GM18909 (cell line): ENCODE measurements around the gene GHRH.

ENCODE experiments used
- ATAC-seq: cut with Tn5 transposase; IDR thresholded peaks from one replicate; pipeline ENCODE4 v1.9.1; 2021; ENCODE audit warnings: mild to moderate bottlenecking; ENCODE audit not compliant: unreplicated experiment, poor library complexity

Gene GHRH

GRCh38 chr20:37219751-37220668 is 41.6 kb downstream of the GHRH start:
- ATAC-seq = no peak

DNA sequence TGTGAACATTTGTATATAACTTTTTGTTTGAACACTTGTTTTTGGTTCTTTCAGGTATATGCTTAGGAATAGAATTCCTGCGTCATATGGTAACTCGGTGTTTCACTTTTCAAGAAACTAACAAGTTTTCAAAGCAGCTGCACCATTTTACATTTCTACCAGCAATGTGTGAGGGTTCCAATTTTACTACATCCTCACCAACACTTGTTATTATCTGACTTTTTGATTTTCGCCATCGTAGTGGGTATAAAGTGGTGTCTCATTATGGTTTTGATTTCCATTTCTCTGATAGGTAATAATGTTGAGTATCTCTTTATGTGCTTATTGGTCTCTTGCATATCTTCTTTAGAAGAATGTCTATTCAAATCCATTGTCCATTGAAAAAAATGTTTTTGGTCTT is 42.6 kb downstream of the GHRH start:
- no peak for ATAC-seq

GRCh38 chr20:37218441-37218840 is 43.2 kb downstream of the GHRH start:
- ATAC-seq = no peak

DNA sequence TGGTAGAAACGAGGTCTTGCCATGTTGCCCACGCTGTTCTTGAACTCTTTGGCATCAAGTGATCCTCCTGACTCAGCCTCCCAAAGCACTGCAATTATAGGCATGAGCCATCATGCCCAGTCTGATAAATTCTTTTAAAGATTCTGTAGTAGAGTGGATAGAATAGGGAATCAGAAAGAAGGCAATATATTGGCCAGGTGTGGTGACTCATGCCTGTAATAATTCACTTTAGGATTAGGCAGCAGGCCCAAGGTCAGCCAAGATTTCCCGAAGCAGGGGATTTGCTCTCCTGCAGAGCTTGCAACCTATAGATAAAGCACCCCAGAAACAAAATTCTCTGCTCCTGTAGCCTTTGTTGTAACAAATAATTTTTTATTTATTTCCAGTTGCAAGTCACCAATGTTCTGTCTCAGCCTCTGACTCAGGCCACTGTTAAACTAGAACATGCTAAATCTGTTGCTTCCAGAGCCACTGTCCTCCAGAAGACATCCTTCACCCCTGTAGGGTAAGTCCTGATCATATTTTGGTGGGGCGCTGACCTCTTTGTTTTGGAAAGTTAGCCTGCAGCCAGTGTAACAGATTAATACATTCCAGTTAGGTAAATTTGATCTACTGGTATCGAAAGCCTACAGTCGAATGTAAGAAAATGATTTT is 51.8 kb downstream of the GHRH start:
- no peak for ATAC-seq

DNA sequence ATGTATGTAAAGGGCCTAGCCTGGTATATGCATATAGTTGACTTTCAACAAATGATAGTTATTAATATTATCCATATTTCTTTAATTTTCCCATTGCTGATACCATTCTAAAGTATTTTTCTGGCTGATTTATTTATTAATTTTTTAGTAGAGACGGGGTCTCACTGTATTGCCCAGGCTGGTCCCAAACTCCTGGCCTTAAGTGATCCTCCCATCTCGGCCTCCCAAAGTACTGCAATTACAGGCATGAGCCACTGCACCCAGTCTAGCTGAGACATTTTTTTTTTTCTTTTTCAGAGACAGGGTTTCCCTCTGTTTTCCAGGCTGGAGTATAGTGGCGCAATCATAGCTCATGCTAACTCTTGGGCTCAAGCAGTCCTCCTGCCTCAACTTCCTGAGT is 52.4 kb downstream of the GHRH start:
- ATAC-seq = no peak

DNA sequence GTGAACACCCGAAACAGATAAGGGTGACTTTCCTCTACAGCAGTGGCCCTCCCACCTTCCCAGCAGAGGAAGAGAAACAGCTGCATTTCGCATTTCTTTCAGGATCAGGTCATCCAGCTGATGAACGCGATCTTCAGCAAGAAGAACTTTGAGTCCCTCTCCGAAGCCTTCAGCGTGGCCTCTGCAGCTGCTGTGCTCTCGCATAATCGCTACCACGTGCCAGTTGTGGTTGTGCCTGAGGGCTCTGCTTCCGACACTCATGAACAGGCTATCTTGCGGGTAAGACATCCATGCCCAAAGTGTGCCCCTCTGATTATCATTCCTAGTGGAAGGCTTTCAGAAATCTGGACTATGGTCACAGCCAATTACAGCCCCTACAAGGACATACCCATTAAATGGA is 54.4 kb downstream of the GHRH start:
- ATAC-seq = no peak

GRCh38 chr20:37205794-37206193 is 55.8 kb downstream of the GHRH start:
- ATAC-seq = no peak

DNA sequence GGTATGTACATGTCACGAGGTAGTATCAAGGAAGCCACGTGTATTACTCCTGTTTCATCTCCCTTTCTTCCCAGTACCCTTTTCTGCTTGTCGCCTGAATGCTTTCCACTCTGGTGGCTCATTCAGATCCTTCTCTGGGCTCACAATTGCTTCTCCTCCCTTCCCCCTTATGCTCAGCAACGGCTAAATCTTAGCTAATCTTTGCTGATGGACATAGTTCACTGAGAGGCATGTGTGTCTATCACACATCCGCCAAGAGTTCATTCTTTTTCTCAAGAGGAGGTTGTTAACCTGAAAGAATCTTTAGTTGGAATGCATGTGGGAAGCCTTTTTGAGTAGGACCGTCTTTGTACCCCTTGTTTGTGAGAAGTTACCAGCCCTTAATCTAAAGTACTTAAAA is 56.5 kb downstream of the GHRH start:
- no peak for ATAC-seq

DNA sequence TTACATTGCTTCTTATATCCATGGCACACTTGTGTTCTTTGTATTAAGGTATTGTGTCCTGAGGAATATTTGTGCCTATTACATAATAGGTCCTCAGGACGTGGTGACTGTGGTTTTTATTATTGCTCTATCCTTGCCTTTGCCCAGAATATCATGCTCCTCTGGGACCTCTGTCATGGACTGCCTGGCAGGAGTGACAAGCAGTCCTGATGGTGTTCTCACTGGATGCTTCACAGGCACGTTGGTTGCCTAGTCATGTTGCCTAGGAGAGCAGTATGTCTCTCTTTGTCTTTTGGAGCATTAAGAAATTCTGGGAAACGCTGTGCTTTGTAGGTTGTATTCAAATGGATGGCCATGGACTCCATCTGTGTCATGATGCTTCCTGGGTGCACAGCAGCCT is 57.6 kb downstream of the GHRH start:
- no peak for ATAC-seq

- no peak for ATAC-seq
These were observed 59.2 kb downstream of the GHRH start for GRCh38 chr20:37202267-37202943.

DNA sequence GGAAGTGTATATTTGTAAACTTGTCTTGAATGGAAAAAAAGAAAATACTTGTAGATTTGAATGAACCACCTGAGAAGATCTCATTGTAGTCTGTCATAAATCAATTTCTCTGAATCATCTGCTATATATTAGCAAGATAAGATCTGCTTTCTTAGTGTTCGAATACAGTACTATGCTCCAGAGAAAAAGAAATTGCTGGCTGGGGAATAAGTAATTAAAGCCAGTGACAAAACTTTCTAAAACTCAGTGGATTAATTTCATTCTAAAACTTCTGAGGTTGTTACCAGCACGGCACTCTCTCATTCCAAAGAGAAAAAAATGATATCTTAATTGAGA is 59.8 kb downstream of the GHRH start:
- no peak for ATAC-seq
